ENCODE measurements around the gene FITM1. TPM values are rescaled to one million over a fixed set of nuclear protein-coding genes. Genes with fewer than 3 reads are reported as not detected.
A peak's percentile ranks its signal among the peaks of the same experiment; 100 is the strongest.

FITM1 gene
- total RNA-seq, result 129 TPM
- long read RNA-seq, transcript FITM1-201 (2 exons, 1,194 nt), result major isoform, 104 of 107 reads
- long read RNA-seq, partial matches to known transcripts, result 0 of 107 reads
- long read RNA-seq, other reads (novel, unspliced or antisense), result 0 of 107 reads

DNA sequence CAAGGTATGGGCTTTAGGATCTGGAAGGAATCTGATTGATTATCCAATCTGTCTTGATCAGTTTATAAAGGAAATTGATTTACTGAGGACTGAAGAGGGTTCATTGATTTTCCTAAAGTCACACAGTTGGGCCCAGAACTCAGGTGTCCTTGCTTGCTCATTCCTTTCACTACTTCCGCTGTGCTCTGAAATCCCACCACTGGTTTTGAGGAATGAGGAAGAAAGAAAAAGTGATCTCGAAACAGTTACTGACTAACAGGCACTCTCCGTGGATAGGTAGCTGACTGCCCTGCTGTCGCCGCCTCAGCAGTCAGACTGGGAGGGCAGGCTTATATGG is at the start of gene FITM1:
FITM1 (plus strand) TSS at position 280 of the 337 bp plus-strand sequence. CDS start 905 bp downstream, outside the sequence.
- DNase-seq (ENCODE audit: missing footprints), result no peak
- intact Hi-C loops (cut with DNase I), result no loop called here

GRCh38 chr14:24080888-24081738 is 49.3 kb upstream of the FITM1 start:
- DNase-seq (ENCODE audit: missing footprints), result no peak
- ATAC-seq, result peak; percentile 76
- intact Hi-C loops (cut with DNase I), result no loop called here

More for the DNA sequence above, at the start of gene FITM1:
- ATAC-seq, result no peak

DNA sequence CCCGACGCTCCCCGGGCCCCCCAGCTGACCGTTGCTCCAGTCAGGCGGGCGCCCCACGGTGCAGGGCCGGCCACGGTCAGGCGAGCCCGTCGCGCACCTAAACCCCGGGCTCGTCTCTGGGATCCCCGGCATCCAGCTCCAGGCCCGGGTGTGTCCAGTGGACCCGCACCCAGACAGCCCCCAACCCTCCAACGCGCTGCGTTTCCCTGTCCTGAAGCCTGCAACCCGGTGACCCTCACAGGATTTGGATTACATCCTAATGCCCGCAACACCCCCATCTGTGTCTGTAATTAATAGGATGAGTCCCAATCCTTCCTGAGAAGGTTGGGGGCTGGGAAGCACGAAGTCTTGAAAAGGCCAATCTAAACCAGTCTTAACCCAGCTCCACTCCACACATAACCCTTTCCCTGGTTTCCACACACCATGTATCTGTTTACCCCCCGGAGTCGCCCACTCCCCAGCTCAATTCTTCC is 48.7 kb upstream of the FITM1 start:
- intact Hi-C loops (cut with DNase I), result no loop called here
- no peak for DNase-seq (ENCODE audit: missing footprints)

DNA sequence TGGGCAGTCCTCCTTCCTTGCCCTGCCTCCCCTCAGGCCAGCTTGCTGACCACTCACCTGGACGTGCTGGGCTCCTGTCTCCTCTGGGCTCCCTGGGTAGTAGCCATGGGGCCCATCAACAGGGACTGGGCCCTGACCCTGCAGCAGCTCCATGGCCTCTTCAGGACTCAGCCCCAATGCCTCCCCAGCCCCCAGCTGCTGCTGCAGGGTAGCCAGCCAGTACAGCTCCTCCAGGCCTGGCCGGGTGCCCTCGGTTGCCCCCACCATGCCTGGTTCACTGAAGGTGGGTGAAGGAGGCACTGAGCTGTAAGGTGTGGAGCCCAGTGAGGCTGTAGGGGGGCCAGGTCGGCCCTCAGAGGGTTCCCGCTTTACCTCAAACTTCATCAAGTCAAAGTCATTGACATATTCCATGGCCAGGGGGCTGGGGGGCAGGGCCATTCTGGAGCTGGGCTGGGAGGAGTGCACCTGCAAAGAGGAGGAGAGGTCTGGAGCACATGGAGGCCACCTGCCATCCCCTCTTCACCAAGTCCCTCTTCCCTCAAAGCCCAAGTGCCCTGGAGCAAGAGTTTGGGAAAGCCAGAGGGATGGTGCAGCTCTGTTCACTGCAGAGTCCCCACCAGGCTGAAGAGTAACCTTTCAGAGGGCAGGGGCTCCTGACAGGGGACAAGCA is 47.9 kb upstream of the FITM1 start:
- ATAC-seq (no peak), DNase-seq (ENCODE audit: missing footprints) (no peak)
- intact Hi-C loops (cut with DNase I), result no loop called here

More for the DNA sequence above, 48.7 kb upstream of the FITM1 start:
- ATAC-seq, result no peak

DNA sequence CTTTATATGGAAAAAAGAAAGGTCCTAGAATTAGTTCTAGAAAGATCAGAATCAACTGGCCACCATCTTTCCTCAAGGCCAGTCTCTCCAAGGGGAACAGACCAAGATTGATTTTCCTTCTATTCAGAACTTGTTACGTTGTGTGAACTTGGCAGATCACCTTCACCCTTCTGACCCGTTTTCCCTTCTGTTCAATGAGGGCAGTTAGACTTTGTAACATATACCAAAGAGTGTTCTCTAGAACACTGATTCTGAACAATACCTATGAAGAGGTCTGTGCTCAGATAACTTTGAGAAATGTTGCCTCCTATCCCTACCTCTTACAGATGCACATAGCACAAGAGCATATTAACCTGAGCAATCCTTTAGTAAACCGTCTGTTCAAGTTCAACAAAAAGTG is 47.0 kb upstream of the FITM1 start:
- no peak for ATAC-seq
- DNase-seq (ENCODE audit: missing footprints), result no peak
- intact Hi-C loops (cut with DNase I), result no loop called here

DNA sequence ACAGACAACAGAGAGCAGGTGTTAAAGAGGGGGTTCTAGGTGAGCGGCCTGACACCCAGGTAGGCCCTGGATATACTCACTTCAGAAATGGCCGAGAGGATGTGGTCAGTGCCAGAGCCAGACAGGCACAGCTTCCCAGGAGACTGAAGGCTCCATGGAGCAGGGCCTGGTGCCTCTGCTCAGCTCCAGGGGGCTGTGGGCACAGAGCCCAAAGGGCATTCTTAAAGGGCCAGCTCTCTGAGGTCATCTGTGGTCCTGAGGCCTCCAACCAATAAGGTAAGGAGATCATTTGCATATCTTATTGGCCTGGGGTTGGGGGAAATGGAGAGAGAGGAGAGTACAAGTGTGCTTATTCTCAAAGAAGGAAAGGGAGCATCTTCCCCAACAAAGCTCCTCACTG is 46.0 kb upstream of the FITM1 start:
- DNase-seq (ENCODE audit: missing footprints) (no peak), ATAC-seq (no peak)
- intact Hi-C loops (cut with DNase I), result no loop called here

- ATAC-seq (no peak), DNase-seq (ENCODE audit: missing footprints) (no peak)
- intact Hi-C loops (cut with DNase I), result no loop called here
These were observed 45.2 kb upstream of the FITM1 start for GRCh38 chr14:24085215-24085614.

GRCh38 chr14:24086193-24086955 is 44.1 kb upstream of the FITM1 start:
- DNase-seq (ENCODE audit: missing footprints), result no peak
- intact Hi-C loops (cut with DNase I), result no loop called here
- no peak for ATAC-seq

DNA sequence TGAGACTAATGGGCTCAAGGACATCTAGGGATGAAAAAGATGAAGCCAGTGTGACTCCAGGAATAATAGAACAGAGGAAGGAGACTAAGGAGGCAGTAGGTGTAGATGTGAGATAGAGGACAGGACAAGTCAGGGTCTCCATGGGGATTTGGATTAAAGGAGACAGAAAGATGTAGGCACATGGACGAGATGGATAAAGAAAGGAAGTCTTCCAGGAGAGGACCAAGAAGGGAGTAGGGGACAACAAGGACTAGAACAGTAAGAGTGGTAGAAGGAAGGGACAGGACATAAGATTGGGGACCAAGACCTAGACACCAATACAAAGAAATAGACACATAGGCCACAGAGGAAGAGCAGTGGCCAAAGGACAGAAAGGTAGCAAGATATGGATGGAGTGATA is 43.5 kb upstream of the FITM1 start:
- intact Hi-C loops (cut with DNase I), result no loop called here
- no peak for DNase-seq (ENCODE audit: missing footprints)
- ATAC-seq, result no peak

GRCh38 chr14:24088095-24088494 is 42.4 kb upstream of the FITM1 start:
- intact Hi-C loops (cut with DNase I), result no loop called here
- DNase-seq (ENCODE audit: missing footprints) (no peak), ATAC-seq (no peak)

GRCh38 chr14:24089890-24090289 is 40.6 kb upstream of the FITM1 start:
- ATAC-seq (no peak), DNase-seq (ENCODE audit: missing footprints) (no peak)
- intact Hi-C loops (cut with DNase I), result loop anchor here (1.0 to 2.0 kb wide), 2 partner anchors 31 to 76 kb away; no protein-coding TSS in a partner anchor

DNA sequence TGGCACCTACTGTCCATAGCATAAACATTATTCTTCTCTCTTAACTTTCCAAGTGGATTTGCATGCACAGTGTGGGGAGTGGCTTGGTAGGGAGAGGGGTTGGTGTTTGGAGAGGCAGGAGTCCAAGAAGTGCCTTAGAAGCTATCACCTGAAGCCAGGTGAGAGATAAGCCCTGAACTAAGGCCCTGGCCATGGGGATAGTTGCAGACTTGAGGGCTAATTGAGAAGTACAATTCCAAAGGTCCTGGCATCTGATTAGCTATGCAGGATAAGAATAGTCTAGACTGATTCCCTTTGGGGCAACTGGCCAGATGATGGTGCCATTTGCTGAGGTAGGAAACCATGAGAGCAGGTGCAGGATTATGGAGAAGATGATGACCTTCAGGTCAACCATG is 38.4 kb upstream of the FITM1 start:
- ATAC-seq (no peak), DNase-seq (ENCODE audit: missing footprints) (no peak)

GRCh38 chr14:24092505-24093206 is 37.8 kb upstream of the FITM1 start:
- intact Hi-C loops (cut with DNase I), result loop anchor here (2.0 kb wide), 1 partner anchor 16 kb away; no protein-coding TSS in a partner anchor
- DNase-seq (ENCODE audit: missing footprints) (no peak), ATAC-seq (no peak)

More for the DNA sequence above, 38.4 kb upstream of the FITM1 start:
- intact Hi-C loops (cut with DNase I), result loop anchor here (2.0 kb wide), 1 partner anchor 17 kb away; no protein-coding TSS in a partner anchor

- no peak for DNase-seq (ENCODE audit: missing footprints)
- ATAC-seq, result no peak
- intact Hi-C loops (cut with DNase I), result loop anchor here (2.0 kb wide), 1 partner anchor 15 kb away; no protein-coding TSS in a partner anchor
These were observed 37.1 kb upstream of the FITM1 start for GRCh38 chr14:24093207-24093900.

DNA sequence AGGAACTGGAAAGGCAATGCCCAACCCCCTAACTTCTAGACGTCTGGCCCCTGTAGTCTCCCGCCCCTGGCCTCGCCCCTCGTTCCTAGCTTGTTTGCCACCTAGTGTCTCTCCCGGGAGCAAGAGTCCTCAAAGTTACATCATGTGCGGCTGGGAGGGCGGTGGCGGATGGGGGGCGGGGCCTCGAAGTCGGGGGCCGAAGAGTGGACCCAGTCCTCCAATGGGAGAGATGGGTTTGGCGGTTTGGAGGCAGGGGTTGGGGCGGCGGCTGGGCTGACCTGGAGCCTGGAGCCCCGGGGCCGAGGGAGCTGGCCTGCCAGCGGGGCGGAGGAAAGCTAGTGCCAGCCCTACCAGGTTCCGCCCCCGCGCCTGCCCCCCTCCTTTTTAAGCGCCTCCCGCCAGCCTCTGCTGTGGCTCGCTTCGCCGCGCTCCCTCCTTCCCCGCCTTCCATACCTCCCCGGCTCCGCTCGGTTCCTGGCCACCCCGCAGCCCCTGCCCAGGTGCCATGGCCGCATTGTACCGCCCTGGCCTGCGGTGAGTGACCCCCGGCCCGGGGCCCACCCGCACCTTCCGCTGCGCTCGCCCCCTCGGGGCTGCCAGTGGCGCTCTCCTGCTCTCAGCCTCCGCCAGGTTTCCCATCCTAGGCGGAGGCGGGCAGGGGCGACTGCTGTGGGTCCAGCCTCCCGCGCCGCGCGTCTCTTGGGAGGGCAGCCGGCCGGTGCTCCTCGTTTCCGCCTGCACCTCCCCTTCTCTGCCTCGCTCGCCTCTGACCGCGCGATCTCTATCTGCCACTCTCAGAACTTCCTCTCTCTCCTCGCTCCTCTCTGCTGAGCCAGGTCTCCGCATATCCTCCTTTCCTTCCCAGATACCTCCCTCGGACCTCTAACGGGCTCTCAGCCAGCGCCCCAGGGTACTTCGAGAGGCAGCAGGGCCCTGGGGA is 36.3 kb upstream of the FITM1 start, which contains the start of gene PCK2:
PCK2 (plus strand) TSS at position 411 of the 940 bp plus-strand sequence; CDS start at position 506, 95 bp downstream.
- ATAC-seq, result peak; percentile 94
- intact Hi-C loops (cut with DNase I), result loop anchor here (2.0 kb wide), 1 partner anchor 15 kb away; no protein-coding TSS in a partner anchor
- peak; percentile 96 for DNase-seq (ENCODE audit: missing footprints)

DNA sequence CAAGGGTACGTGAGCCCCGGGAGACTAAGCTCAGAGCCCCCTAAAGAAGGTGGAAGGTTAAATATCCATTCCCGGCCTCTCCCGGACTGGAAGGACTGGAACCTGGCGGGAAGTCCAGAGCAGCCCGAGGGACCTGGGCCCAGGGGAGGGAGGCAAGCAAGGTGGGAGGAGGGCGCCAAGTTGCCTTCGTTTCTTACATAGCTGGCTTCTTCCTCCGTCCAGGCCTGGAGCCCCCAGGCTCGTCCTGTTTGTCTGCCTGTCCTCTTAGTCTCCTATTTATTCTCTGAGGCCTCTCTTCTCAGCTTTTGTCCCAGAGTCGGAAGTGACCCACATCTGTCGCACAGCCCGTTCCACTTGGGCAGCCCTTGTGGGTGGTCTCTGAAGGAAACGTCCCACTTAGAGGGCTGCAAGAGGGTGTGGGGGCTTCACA is 35.6 kb upstream of the FITM1 start:
- no peak for DNase-seq (ENCODE audit: missing footprints)
- intact Hi-C loops (cut with DNase I), result no loop called here
- no peak for ATAC-seq

All from Right ventricle myocardium inferior (tissue), 1 donor.